DMS 273 (cell line): Measurements from ENCODE around the gene LRIF1.
"Not testable (repeated sequence)": the region's sequence is repeated elsewhere in the genome, so short reads cannot be mapped to it uniquely, and the experiment has no call there.

Experiments
- DNase-seq: peaks from one replicate; lab custom pipeline; 2025; ENCODE audit not compliant: unreplicated experiment; lab: John Stamatoyannopoulos, UW

The LRIF1 gene

GRCh38 chr1:110963691-110964454 is at the start of gene LRIF1:
LRIF1 (minus strand) TSS chr1:110963922; CDS start chr1:110963688, 234 bp downstream.
- DNase-seq, result peak; percentile 99

GRCh38 chr1:111008031-111008430 is 44.3 kb upstream of the LRIF1 start:
- no peak for DNase-seq

- DNase-seq, result no peak
Measured at GRCh38 chr1:111006556-111006955, 42.8 kb upstream of the LRIF1 start.

GRCh38 chr1:110999607-111000006 is 35.9 kb upstream of the LRIF1 start:
- not testable (repeated sequence) for DNase-seq

- DNase-seq, result peak; percentile 40
Measured at GRCh38 chr1:110992329-110992728, 28.6 kb upstream of the LRIF1 start.

GRCh38 chr1:110991295-110991694 is 27.6 kb upstream of the LRIF1 start:
- not testable (repeated sequence) for DNase-seq

GRCh38 chr1:110990541-110990940 is 26.8 kb upstream of the LRIF1 start:
- DNase-seq, result no peak

- DNase-seq, result no peak
Measured at GRCh38 chr1:110986407-110986891, 22.7 kb upstream of the LRIF1 start.

- no peak for DNase-seq
Measured at GRCh38 chr1:110982320-110982719, 18.6 kb upstream of the LRIF1 start.

- no peak for DNase-seq
Measured at GRCh38 chr1:110979154-110979553, 15.4 kb upstream of the LRIF1 start.

- no peak for DNase-seq
Measured at GRCh38 chr1:110976089-110976488, 12.4 kb upstream of the LRIF1 start.

GRCh38 chr1:110975265-110975664 is 11.5 kb upstream of the LRIF1 start:
- no peak for DNase-seq

- DNase-seq, result no peak
Measured at GRCh38 chr1:110967256-110967655, 3.5 kb upstream of the LRIF1 start.

- no peak for DNase-seq
Measured at GRCh38 chr1:110964455-110964903, 757 bp upstream of the LRIF1 start.

- DNase-seq, result peak; percentile 77
Measured at GRCh38 chr1:110962892-110963690, 631 bp downstream of the LRIF1 start.

GRCh38 chr1:110961902-110962301 is 1.8 kb downstream of the LRIF1 start:
- DNase-seq, result no peak

GRCh38 chr1:110960777-110961420 is 2.8 kb downstream of the LRIF1 start:
- no peak for DNase-seq

GRCh38 chr1:110957798-110958197 is 5.9 kb downstream of the LRIF1 start:
- DNase-seq, result no peak

- no peak for DNase-seq
Measured at GRCh38 chr1:110956586-110956985, 7.1 kb downstream of the LRIF1 start.

GRCh38 chr1:110953031-110953430 is 10.7 kb downstream of the LRIF1 start:
- DNase-seq, result no peak

- DNase-seq, result no peak
Measured at GRCh38 chr1:110952031-110952430, 11.7 kb downstream of the LRIF1 start.
